ENCODE results near the gene NT5C. TPM values are rescaled to one million over a fixed set of nuclear protein-coding genes. Genes with fewer than 3 reads are reported as not detected.
A peak's percentile ranks its signal among the peaks of the same experiment; 100 is the strongest.

The NT5C gene
- total and polyA plus RNA-seq, 4 donors, result 64.4 to 96.3 (median 78.3) TPM

- peaks cover 0 to 20% (median 3%) of the 10 kb centered on the region in 5 donors for H3K4me1 ChIP-seq (ENCODE audit: control insufficient read depth in 5 of 5, insufficient read depth in 5 of 5, low read length in 5 of 5)
- ATAC-seq (ENCODE audit: insufficient read depth, low FRiP score) (no peak), DNase-seq (no peak)
- no peak overlapping the region for H3K9ac ChIP-seq (ENCODE audit: insufficient read depth in 1 of 2, low read length in 2 of 2)
- 93 to 94% methylated on average over 3 of the region's 3 CpGs for WGBS, 2 donors
- peaks cover 0 to 2% (median under 1%) of the 10 kb centered on the region in 4 donors for H3K36me3 ChIP-seq (ENCODE audit: control insufficient read depth in 4 of 4, insufficient read depth in 4 of 4, low read length in 4 of 4)
- no peak overlapping the region for H3K27ac ChIP-seq (ENCODE audit: low read depth in 1 of 2, low read length in 1 of 2)
- no peaks in the 10 kb centered on the region for H3K9me3 ChIP-seq (ENCODE audit: control insufficient read depth in 4 of 4, insufficient read depth in 3 of 4, low read length in 3 of 4)
- no peaks in the 10 kb centered on the region for H3K27me3 ChIP-seq (ENCODE audit: control insufficient read depth in 3 of 3, insufficient read depth in 3 of 3, low read length in 2 of 3)
- no peak for TF ChIP-seq CTCF (IDR thresholded peaks at IDR 0.05; ENCODE audit: control extremely low read depth, extremely low read depth)
- H3K4me3 ChIP-seq, result no peak overlapping the region
Measured at GRCh38 chr17:75155191-75155601, 23.7 kb upstream of the NT5C start.

GRCh38 chr17:75154195-75155106 lies 22.9 kb upstream of the NT5C start, which contains the start of gene JPT1:
TSS of gene JPT1 (minus strand) at chr17:75154512. CDS start at chr17:75154397, 115 bp downstream.
- 2 to 3% methylated on average over 56 to 67 of the region's 67 CpGs for WGBS, 2 donors
- no peak for TF ChIP-seq CTCF (IDR thresholded peaks at IDR 0.05; ENCODE audit: control extremely low read depth, extremely low read depth)
- peaks cover 0 to 2% (median 0%) of the 10 kb centered on the region in 4 donors for H3K36me3 ChIP-seq (ENCODE audit: control insufficient read depth in 4 of 4, insufficient read depth in 4 of 4, low read length in 4 of 4)
- H3K9ac ChIP-seq (ENCODE audit: insufficient read depth in 1 of 2, low read length in 2 of 2), result peak within 1 kb of the TSS; percentile 82 to 86
- peaks cover 0 to 20% (median 3%) of the 10 kb centered on the region in 5 donors for H3K4me1 ChIP-seq (ENCODE audit: control insufficient read depth in 5 of 5, insufficient read depth in 5 of 5, low read length in 5 of 5)
- no peaks in the 10 kb centered on the region for H3K9me3 ChIP-seq (ENCODE audit: control insufficient read depth in 4 of 4, insufficient read depth in 3 of 4, low read length in 3 of 4)
- H3K4me3 ChIP-seq, result peak within 1 kb of the TSS; percentile 80
- peak; percentile 100 for ATAC-seq (ENCODE audit: insufficient read depth, low FRiP score)
- peak; percentile 99 to 100 (median 99) for DNase-seq
- no peaks in the 10 kb centered on the region for H3K27me3 ChIP-seq (ENCODE audit: control insufficient read depth in 3 of 3, insufficient read depth in 3 of 3, low read length in 2 of 3)
- H3K27ac ChIP-seq (ENCODE audit: low read depth in 1 of 2, low read length in 1 of 2), result peak within 1 kb of the TSS; percentile 89 to 92

GRCh38 chr17:75153780-75154194 lies 22.2 kb upstream of the NT5C start:
- H3K9me3 ChIP-seq (ENCODE audit: control insufficient read depth in 4 of 4, insufficient read depth in 3 of 4, low read length in 3 of 4), result no peaks in the 10 kb centered on the region
- H3K27me3 ChIP-seq (ENCODE audit: control insufficient read depth in 3 of 3, insufficient read depth in 3 of 3, low read length in 2 of 3), result no peaks in the 10 kb centered on the region
- ATAC-seq (ENCODE audit: insufficient read depth, low FRiP score), result no peak
- peak overlapping the region; percentile 89 to 92 for H3K27ac ChIP-seq (ENCODE audit: low read depth in 1 of 2, low read length in 1 of 2)
- peak in 1 of 3 donors; percentile 54 for DNase-seq
- no peak for TF ChIP-seq CTCF (IDR thresholded peaks at IDR 0.05; ENCODE audit: control extremely low read depth, extremely low read depth)
- WGBS, 2 donors, result 0% methylated on average over 35 of the region's 35 CpGs
- H3K4me3 ChIP-seq, result peak overlapping the region; percentile 80
- H3K9ac ChIP-seq (ENCODE audit: insufficient read depth in 1 of 2, low read length in 2 of 2), result peak overlapping the region; percentile 13 to 82
- peaks cover 0 to 20% (median 3%) of the 10 kb centered on the region in 5 donors for H3K4me1 ChIP-seq (ENCODE audit: control insufficient read depth in 5 of 5, insufficient read depth in 5 of 5, low read length in 5 of 5)
- H3K36me3 ChIP-seq (ENCODE audit: control insufficient read depth in 4 of 4, insufficient read depth in 4 of 4, low read length in 4 of 4), result peaks cover 0 to 1% (median 0%) of the 10 kb centered on the region in 4 donors
